AG04450 (cell line): ENCODE data around the gene GABRR3. TPM values are rescaled to one million over a fixed set of nuclear protein-coding genes. Genes with fewer than 3 reads are reported as not detected.

Experiments used
- CTCF ChIA-PET: fragments of 300-600, 350-600 bp; formaldehyde crosslinking; extraction: SDS; loops from one replicate; lab custom pipeline; 2022; ENCODE audit warnings: antibody characterized with exemption, inconsistent platforms; lab: Charles Lee
- POLR2A ChIA-PET: fragments of 350-600 bp; formaldehyde crosslinking; extraction: SDS; loops from one replicate; lab custom pipeline; 2021; ENCODE audit warnings: antibody characterized with exemption, inconsistent platforms; lab: Yijun Ruan, JAX
- DNase-seq: peaks from one replicate; pipeline ENCODE4 v3.0.0-alpha.2; 2011; ENCODE audit warnings: low read depth, low spot score
- H3K27ac ChIP-seq: one replicate; pipeline ENCODE4 v1.5.1; 2012; ENCODE audit warnings: low read depth, low read length, control low read depth
- H3K27me3 ChIP-seq: one replicate; pipeline ENCODE4 v1.6.0; 2012; ENCODE audit warnings: low read length; ENCODE audit not compliant: control insufficient read depth, insufficient read depth
- H3K4me3 ChIP-seq: 2 replicates; pipeline ENCODE4 v1.5.1; 2011; ENCODE audit warnings: mild to moderate bottlenecking, low read depth, low read length, control low read depth
- H3K9me3 ChIP-seq: 2 replicates; pipeline ENCODE4 v1.5.1; 2012; ENCODE audit warnings: low read length; ENCODE audit not compliant: control insufficient read depth, insufficient read depth
- polyA plus RNA-seq: library from polyadenylated mRNA; depleted of rRNA; stranded (reverse); fragments of >200 nt; gene quantifications from 2 replicates; pipeline ENCODE4 v1.2.3, GENCODE V29; 2011
- TF ChIP-seq, protein P1 (sequence below): IDR thresholded peaks from 2 replicates; pipeline ENCODE4 v1.5.1; 2011; ENCODE audit warnings: low read depth, low read length, control low read depth, inconsistent platforms

The GABRR3 gene
- polyA plus RNA-seq, 1 experiment: not detected

DNA sequence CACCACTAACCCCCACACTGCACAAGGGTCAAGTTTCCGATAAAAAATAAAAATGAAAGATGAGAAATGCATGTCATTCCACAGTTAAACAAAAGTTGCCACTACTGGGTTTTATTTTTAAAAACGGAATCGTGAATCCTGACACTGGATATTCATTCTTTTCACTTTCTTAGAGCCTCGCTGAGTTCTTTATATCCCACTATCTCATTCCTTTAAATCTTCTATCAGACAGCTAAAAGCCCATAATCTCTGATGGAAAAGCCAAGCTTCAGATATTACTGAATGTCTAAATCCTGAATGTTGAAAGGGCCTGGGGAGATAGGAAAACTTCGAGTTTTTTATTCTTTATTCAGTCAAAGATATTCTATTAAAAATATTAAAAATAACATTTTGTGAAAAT lies 74.6 kb downstream of the GABRR3 start:
- no peak overlapping the region for H3K4me3 ChIP-seq
- CTCF ChIA-PET: interaction anchor here (1.3 kb wide), 1 partner anchor 62 kb away, joined by 3 read pairs; no protein-coding TSS in a partner anchor
- DNase-seq: no peak
- H3K9me3 ChIP-seq: no peaks in the 10 kb centered on the region
- H3K27me3 ChIP-seq: no peaks in the 10 kb centered on the region
- TF ChIP-seq, protein P1, sequence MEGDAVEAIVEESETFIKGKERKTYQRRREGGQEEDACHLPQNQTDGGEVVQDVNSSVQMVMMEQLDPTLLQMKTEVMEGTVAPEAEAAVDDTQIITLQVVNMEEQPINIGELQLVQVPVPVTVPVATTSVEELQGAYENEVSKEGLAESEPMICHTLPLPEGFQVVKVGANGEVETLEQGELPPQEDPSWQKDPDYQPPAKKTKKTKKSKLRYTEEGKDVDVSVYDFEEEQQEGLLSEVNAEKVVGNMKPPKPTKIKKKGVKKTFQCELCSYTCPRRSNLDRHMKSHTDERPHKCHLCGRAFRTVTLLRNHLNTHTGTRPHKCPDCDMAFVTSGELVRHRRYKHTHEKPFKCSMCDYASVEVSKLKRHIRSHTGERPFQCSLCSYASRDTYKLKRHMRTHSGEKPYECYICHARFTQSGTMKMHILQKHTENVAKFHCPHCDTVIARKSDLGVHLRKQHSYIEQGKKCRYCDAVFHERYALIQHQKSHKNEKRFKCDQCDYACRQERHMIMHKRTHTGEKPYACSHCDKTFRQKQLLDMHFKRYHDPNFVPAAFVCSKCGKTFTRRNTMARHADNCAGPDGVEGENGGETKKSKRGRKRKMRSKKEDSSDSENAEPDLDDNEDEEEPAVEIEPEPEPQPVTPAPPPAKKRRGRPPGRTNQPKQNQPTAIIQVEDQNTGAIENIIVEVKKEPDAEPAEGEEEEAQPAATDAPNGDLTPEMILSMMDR: no peak
- POLR2A ChIA-PET: no interaction called here
- no peak overlapping the region for H3K27ac ChIP-seq

DNA sequence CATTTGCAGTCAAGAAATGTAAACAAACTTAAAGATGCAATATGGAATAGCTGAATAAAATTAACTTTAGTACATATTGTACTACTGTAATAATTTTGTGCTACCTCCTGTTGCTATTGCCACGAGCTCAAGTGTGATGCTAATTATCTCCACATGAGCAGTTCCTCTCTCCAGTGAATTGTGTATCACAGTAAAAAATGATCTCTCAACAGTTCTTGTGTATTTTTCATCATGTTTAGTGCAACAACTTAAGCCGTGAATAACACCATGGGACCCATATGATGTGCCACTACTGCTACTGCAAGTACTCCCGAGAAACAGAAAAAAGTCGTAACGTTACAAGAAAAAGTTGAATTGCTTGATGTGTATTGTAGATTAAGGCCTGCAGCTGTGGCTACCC lies 75.2 kb downstream of the GABRR3 start:
- H3K27me3 ChIP-seq: no peaks in the 10 kb centered on the region
- ChIA-PET POLR2A (no interaction called here), CTCF (no interaction called here)
- no peak for DNase-seq
- no peak overlapping the region for H3K27ac ChIP-seq
- TF ChIP-seq, protein P1: no peak
- H3K9me3 ChIP-seq: no peaks in the 10 kb centered on the region
- no peak overlapping the region for H3K4me3 ChIP-seq

DNA sequence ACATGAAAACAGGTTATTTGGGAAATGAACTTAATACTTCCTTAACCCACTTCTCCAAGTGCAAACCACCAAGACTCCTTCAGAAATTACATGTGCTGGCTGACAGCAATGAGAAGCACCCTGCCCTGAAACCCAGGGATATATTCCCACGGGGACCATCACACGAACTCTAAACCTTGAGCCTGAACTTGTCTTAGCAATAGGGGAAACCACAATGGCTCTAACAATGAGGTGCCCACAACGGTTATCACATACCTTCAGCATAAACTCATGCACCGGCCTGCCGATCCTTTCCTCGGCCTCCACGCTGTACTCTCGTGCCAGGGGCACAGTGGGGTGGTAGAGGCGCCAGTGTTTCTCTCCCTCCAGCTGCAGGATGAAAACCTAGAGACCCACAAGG lies 76.3 kb downstream of the GABRR3 start:
- ChIA-PET POLR2A (no interaction called here), CTCF (no interaction called here)
- no peaks in the 10 kb centered on the region for H3K9me3 ChIP-seq
- H3K27me3 ChIP-seq: no peaks in the 10 kb centered on the region
- no peak for DNase-seq
- TF ChIP-seq, protein P1: no peak
- H3K4me3 ChIP-seq: no peak overlapping the region
- H3K27ac ChIP-seq: peak overlapping the region; percentile 4

DNA sequence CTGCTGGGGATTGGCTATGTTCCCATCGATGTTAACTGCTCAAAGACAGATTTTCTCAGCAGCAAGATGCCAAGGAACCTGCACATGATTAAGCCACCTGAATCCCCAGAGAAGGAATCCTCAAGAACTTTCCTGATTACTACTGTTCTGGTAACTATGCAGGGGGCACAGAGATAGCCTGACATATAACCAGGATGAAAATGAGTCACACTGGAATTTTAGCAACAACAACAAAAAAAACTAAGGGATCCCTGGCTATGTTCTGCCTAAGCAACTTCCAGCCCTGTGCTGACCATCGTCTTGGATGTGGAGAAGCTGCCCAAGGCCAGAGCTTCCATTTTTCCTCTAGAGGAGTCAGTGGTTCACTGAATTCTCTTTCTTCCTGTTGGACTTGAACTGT lies 76.7 kb downstream of the GABRR3 start:
- DNase-seq: no peak
- TF ChIP-seq, protein P1: no peak
- CTCF ChIA-PET: no interaction called here
- Histone ChIP-seq H3K27me3 (no peaks in the 10 kb centered on the region), H3K4me3 (no peak overlapping the region), H3K27ac (no peak overlapping the region), H3K9me3 (no peaks in the 10 kb centered on the region)
- POLR2A ChIA-PET: no interaction called here

DNA sequence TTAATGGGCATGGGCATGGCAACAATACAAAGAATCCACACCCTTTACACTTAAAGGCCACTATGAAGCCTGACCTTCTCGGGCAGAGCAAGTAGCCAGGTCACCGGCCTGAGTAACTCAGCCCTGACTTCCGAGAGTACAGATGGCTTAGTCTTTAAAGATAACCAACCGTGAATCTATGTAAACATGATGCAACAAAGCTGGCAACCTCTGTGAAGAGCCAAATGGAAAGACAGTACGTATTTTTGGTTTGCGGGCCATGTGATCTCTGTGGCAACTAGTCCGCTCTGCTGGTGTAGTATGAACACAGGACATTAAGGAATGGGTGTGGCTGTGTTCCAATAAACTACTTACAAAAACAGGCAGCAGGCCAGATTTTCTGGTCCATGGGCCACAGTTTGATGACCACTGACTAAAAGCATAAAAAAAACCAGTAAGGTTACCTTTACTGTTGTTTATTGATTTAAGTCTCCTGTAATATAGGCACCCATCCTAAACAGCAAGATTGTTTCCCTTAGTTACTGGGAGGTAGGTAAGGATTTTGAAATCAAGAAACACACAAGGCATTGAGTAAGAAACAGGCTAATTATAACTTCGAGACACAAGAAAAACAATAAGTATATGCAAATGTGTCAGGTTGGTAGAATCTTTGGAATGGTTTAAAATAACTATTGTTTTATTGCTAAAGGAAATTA lies 77.4 kb downstream of the GABRR3 start:
- no peak for DNase-seq
- ChIA-PET CTCF (no interaction called here), POLR2A (no interaction called here)
- TF ChIP-seq, protein P1: no peak
- no peak overlapping the region for H3K4me3 ChIP-seq
- H3K9me3 ChIP-seq: no peaks in the 10 kb centered on the region
- H3K27me3 ChIP-seq: no peaks in the 10 kb centered on the region
- no peak overlapping the region for H3K27ac ChIP-seq
